SH-SY5Y (cell line): ENCODE data around the gene MYO18B.

Source experiments
- GATA2 ChIP-seq: IDR thresholded peaks from 2 replicates; pipeline ENCODE4 v1.6.1; 2011; ENCODE audit warnings: mild to moderate bottlenecking, low read depth, low read length
- GATA3 ChIP-seq: IDR thresholded peaks from 2 replicates; pipeline ENCODE4 v1.6.1; 2011; ENCODE audit warnings: low read depth, mild to moderate bottlenecking, low read length, moderate library complexity

DNA sequence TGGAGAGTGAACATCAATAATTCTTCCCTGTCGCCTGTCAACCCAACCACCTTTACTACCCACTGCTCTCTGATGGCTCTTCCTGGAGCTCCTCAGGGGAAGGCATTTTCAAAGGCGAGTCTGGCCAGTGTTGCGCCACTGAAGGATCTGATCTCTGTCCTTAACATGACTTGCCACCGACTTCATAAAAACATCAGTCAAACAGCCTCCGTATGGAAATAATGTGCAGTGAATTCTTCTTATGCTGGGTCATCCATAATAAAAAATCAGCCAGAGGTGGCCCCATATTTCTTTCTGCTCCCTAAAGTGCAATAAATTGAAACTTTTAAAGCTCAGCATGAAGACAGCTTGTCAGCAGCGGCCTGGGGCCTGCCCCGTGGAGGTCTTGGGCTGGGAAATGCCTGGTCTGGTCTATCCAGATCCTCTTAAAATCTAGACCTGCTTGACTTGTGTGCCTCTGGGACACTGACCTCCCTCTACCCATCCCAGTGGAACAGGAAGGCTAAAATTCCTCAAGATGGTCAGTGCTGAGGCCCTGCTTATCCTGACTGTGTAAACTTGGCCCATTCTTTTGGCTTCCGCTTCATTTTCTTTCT, 199.5 kb downstream of the MYO18B start:
- TF ChIP-seq GATA2 = no peak
- no peak for TF ChIP-seq GATA3
